Nephron (organoid): ENCODE results near the gene ARHGAP31.

Experiments
- H3K27ac Mint-ChIP-seq, 3 experiments: 2 replicates each; pipeline ENCODE4 v1.8.0; 2020; ENCODE audit warnings: mixed read lengths in 3 of 3, mild to moderate bottlenecking in 2 of 3, moderate library complexity in 1 of 3
- H3K27me3 Mint-ChIP-seq: 2 replicates; pipeline ENCODE4 v1.8.0; 2021; ENCODE audit warnings: low read depth, mild to moderate bottlenecking, moderate library complexity, mixed read lengths
- H3K36me3 Mint-ChIP-seq: 2 replicates; pipeline ENCODE4 v1.8.0; 2020; ENCODE audit warnings: low read depth, mixed read lengths
- H3K4me1 Mint-ChIP-seq: 2 replicates; pipeline ENCODE4 v1.8.0; 2020; ENCODE audit warnings: mixed read lengths
- H3K4me3 Mint-ChIP-seq, 3 experiments: 2 replicates each; pipeline ENCODE4 v1.8.0; 2020; ENCODE audit warnings: mild to moderate bottlenecking in 3 of 3, mixed read lengths in 3 of 3, moderate library complexity in 2 of 3
- H3K9me3 Mint-ChIP-seq: 2 replicates; pipeline ENCODE4 v1.8.0; 2020; ENCODE audit warnings: mixed read lengths
- TF ChIP-seq, protein P1 (sequence below), 3 experiments: fragments of 200-600 bp; sonication (generic); IDR thresholded peaks; one replicate each; pipeline ENCODE4 v1.5.0; 2021; ENCODE audit warnings: antibody characterized with exemption in 3 of 3; ENCODE audit not compliant: unreplicated experiment in 3 of 3

The ARHGAP31 gene

GRCh38 chr3:119342176-119342575 lies 48.0 kb downstream of the ARHGAP31 start:
- Mint-ChIP-seq H3K36me3 (peaks cover 3% of the 10 kb centered on the region), H3K4me3 (no peak overlapping the region), H3K27me3 (no peaks in the 10 kb centered on the region), H3K27ac (peak overlapping the region in 1 of 3 experiments; percentile 26), H3K9me3 (no peaks in the 10 kb centered on the region), H3K4me1 (peaks cover 34% of the 10 kb centered on the region)
- TF ChIP-seq, protein P1, sequence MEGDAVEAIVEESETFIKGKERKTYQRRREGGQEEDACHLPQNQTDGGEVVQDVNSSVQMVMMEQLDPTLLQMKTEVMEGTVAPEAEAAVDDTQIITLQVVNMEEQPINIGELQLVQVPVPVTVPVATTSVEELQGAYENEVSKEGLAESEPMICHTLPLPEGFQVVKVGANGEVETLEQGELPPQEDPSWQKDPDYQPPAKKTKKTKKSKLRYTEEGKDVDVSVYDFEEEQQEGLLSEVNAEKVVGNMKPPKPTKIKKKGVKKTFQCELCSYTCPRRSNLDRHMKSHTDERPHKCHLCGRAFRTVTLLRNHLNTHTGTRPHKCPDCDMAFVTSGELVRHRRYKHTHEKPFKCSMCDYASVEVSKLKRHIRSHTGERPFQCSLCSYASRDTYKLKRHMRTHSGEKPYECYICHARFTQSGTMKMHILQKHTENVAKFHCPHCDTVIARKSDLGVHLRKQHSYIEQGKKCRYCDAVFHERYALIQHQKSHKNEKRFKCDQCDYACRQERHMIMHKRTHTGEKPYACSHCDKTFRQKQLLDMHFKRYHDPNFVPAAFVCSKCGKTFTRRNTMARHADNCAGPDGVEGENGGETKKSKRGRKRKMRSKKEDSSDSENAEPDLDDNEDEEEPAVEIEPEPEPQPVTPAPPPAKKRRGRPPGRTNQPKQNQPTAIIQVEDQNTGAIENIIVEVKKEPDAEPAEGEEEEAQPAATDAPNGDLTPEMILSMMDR (IDR thresholded peaks at IDR 0.05; ENCODE audit: unreplicated experiment in 3 of 3) = no peak

DNA sequence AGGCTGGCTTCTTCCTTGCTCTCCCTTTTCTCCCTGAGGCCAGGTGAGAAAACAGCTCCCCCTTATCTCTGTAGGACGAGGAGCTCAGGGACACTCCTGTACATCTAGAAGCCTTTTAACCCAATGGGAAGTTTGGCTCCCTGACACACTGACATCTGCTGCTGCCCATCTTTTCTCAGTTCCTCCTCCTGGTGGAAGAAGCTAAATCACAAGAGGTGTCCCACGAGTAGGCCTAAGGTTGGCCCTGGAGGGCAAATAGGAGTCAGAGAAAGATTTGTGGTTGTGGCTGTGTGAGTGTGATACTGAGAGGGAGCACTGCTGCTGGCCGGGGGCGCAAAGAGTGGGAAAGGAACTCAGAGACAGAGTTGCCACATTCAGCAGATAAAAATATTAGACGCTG lies 49.5 kb downstream of the ARHGAP31 start:
- Mint-ChIP-seq H3K36me3 (no peaks in the 10 kb centered on the region), H3K27me3 (no peaks in the 10 kb centered on the region), H3K4me3 (no peak overlapping the region), H3K27ac (no peak overlapping the region), H3K4me1 (peaks cover 34% of the 10 kb centered on the region), H3K9me3 (no peaks in the 10 kb centered on the region)
- TF ChIP-seq, protein P1 (IDR thresholded peaks at IDR 0.05; ENCODE audit: unreplicated experiment in 3 of 3) = no peak

- Mint-ChIP-seq H3K36me3 (no peaks in the 10 kb centered on the region), H3K4me1 (peaks cover 50% of the 10 kb centered on the region), H3K4me3 (no peak overlapping the region), H3K27ac (peak overlapping the region; percentile 62 to 83 (median 78)), H3K27me3 (no peaks in the 10 kb centered on the region), H3K9me3 (no peaks in the 10 kb centered on the region)
- TF ChIP-seq, protein P1 (IDR thresholded peaks at IDR 0.05; ENCODE audit: unreplicated experiment in 3 of 3) = no peak
Measured at GRCh38 chr3:119346076-119346496, 51.9 kb downstream of the ARHGAP31 start.

DNA sequence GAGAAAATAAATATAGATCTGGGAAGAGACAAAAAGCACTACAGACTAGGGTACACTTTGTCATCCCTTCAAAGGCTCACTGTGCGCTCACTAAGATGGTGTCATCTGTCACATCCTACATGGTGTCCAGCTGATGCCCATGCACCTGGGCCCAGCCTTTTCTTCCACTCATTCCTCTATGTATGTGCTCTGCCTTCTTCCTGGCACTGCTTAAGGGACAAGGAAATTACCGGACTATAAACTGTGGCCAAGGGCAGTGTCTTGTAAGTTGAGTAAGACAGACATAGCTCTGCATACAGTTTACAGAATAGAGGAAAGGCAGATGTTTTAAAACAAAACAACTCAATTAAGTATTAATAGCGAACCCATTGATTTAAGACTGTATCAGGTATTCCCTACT lies 52.9 kb downstream of the ARHGAP31 start:
- Mint-ChIP-seq H3K4me3 (no peak overlapping the region), H3K4me1 (peaks cover 56% of the 10 kb centered on the region), H3K27ac (peak overlapping the region in 2 of 3 experiments; percentile 6 to 55), H3K9me3 (no peaks in the 10 kb centered on the region), H3K27me3 (no peaks in the 10 kb centered on the region), H3K36me3 (no peaks in the 10 kb centered on the region)
- TF ChIP-seq, protein P1 (IDR thresholded peaks at IDR 0.05; ENCODE audit: unreplicated experiment in 3 of 3) = no peak

DNA sequence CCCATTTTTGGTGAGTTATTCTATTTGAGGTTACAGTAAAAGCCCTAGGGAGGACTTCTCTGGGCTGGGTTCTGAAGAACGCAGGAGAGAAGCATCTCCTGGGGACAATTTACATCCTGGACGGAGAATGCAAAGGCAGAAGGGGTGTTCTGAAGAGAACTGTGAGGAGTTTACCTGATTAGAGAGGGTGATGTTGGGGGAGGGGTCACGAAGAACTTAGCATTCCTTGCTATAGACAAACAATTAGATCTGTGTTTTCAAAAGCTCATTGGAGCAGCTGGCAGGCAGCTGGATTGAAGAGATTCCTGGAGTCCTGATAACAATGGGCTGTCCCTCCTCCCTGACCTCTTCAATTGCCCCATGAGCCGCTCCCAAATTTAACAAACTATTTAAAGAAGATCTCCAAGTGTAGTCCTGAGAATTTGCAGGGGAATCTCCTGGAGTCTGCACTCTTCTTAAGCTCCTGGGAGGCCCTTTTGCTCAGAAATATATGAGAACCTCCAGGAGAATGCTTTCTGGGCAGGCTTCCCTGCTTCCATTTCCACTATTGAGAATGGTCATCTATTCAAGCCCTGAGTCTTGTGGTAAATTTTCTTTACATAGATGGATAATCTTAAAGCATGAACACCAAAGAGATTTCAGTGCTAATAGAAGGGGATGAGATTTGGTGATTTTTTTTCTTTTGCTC lies 55.3 kb downstream of the ARHGAP31 start:
- peak overlapping the region; percentile 45 to 93 (median 86) for H3K27ac Mint-ChIP-seq
- H3K36me3 Mint-ChIP-seq = no peaks in the 10 kb centered on the region
- H3K9me3 Mint-ChIP-seq = no peaks in the 10 kb centered on the region
- TF ChIP-seq, protein P1 (IDR thresholded peaks at IDR 0.05; ENCODE audit: unreplicated experiment in 3 of 3) = no peak
- peaks cover 62% of the 10 kb centered on the region for H3K4me1 Mint-ChIP-seq
- peak overlapping the region in 2 of 3 experiments; percentile 7 to 24 for H3K4me3 Mint-ChIP-seq
- H3K27me3 Mint-ChIP-seq = no peaks in the 10 kb centered on the region

DNA sequence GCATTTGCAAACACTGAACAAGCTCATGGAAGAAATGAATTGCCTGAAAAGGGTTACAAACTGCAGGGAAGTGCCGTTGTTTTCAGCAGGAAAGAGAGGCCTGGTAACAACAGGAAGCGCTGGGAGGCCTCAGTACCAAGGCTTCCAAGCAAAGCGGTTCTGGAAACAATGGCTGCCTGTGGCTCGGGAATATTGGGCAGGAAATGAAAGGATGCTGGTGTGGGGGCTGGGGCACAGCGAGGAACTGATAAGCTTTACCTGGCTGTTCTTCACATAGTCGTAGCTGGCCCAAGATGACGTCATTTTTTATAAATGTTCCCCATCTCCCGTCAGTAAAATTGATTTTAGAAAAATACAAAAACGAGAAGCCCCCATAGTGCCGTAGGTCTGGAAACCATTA lies 55.9 kb downstream of the ARHGAP31 start:
- Mint-ChIP-seq H3K4me1 (peaks cover 62% of the 10 kb centered on the region), H3K27me3 (no peaks in the 10 kb centered on the region), H3K4me3 (peak overlapping the region in 1 of 3 experiments; percentile 24), H3K27ac (peak overlapping the region; percentile 45 to 93 (median 86)), H3K36me3 (no peaks in the 10 kb centered on the region), H3K9me3 (no peaks in the 10 kb centered on the region)
- TF ChIP-seq, protein P1 (IDR thresholded peaks at IDR 0.05; ENCODE audit: unreplicated experiment in 3 of 3) = no peak
